Uterus (tissue), 4 donors: ENCODE data around the gene KCNAB1. TPM values are rescaled to one million over a fixed set of nuclear protein-coding genes. Genes with fewer than 3 reads are reported as not detected.

Experiments
- DNase-seq, 2 donors: peaks; one replicate each; pipeline ENCODE4 v3.0.0-alpha.2; 2019 to 2020
- H3K27ac ChIP-seq, 2 donors: fragments of 200-600 bp; sonication (generic); 1 replicate in 1 of 2; 2 replicates in 1 of 2; pipeline ENCODE4 v1.5.1; 2016 to 2018
- H3K27me3 ChIP-seq, 2 donors: fragments of 200-600 bp; sonication (generic); one replicate each; pipeline ENCODE4 v1.5.1; 2018 to 2019; ENCODE audit warnings: control low read depth in 1 of 2
- H3K36me3 ChIP-seq, 2 donors: fragments of 200-600 bp; sonication (generic); one replicate each; pipeline ENCODE4 v1.5.1; 2019; ENCODE audit warnings: control low read depth in 1 of 2
- H3K4me1 ChIP-seq, 2 donors: fragments of 200-600 bp; sonication (generic); one replicate each; pipeline ENCODE4 v1.5.1; 2018 to 2019; ENCODE audit warnings: control low read depth in 1 of 2
- H3K4me3 ChIP-seq, 2 donors: fragments of 200-600 bp; sonication (generic); 1 replicate in 1 of 2; 2 replicates in 1 of 2; pipeline ENCODE4 v1.5.1; 2018 to 2019; ENCODE audit warnings: mild to moderate bottlenecking in 1 of 2
- H3K9me3 ChIP-seq, 2 donors: fragments of 200-600 bp; sonication (generic); one replicate each; pipeline ENCODE4 v1.5.1; 2019; ENCODE audit warnings: control low read depth in 1 of 2
- CTCF ChIP-seq, 4 experiments: fragments of 200-600 bp in 2 of 4; fragments of 450-650 bp in 2 of 4; sonication (generic) in 2 of 4; IDR thresholded peaks; one replicate each; pipeline ENCODE4 v1.5.1; 2016 to 2019; ENCODE audit warnings: antibody characterized with exemption in 4 of 4, mild to moderate bottlenecking in 2 of 4, moderate library complexity in 1 of 4
- POLR2A ChIP-seq, 2 donors: fragments of 450-650 bp; IDR thresholded peaks; one replicate each; pipeline ENCODE4 v1.6.1; 2016; ENCODE audit warnings: antibody characterized with exemption in 2 of 2, mild to moderate bottlenecking in 1 of 2, moderate library complexity in 1 of 2
- intact Hi-C: fragments of 100-400 bp; cut with DNase I; formaldehyde crosslinking; loops from one replicate; pipeline ENCODE4 v1.15.1; 2023; ENCODE audit warnings: low total_unique reads
- total RNA-seq, 4 donors: library from RNA; depleted of rRNA in 3 of 4; stranded (reverse); fragments of >200 nt in 3 of 4; gene quantifications; one replicate each; pipeline versions ENCODE4 v1.1.0 to v1.2.4, GENCODE V29; 2014 to 2023
- donor health status: DM: yes; HTN: yes; CAD: no.

The KCNAB1 gene
- total RNA-seq, 4 donors from 2014 or later: 1.3 to 12.8 (median 6.8) TPM

- H3K4me1 ChIP-seq: no peaks in the 10 kb centered on the region
- H3K4me3 ChIP-seq: no peak overlapping the region
- intact Hi-C loops: no loop called here
Measured at GRCh38 chr3:156106721-156107373, 13.5 kb upstream of the KCNAB1 start.

GRCh38 chr3:156107504-156107903, 12.9 kb upstream of the KCNAB1 start:
- intact Hi-C loops: no loop called here
- Histone ChIP-seq H3K4me3 (no peak overlapping the region), H3K4me1 (no peaks in the 10 kb centered on the region), H3K27ac (no peak overlapping the region), H3K36me3 (no peaks in the 10 kb centered on the region), H3K9me3 (no peaks in the 10 kb centered on the region), H3K27me3 (no peaks in the 10 kb centered on the region)
- TF ChIP-seq POLR2A (IDR thresholded peaks at IDR 0.05) (no peak), CTCF (IDR thresholded peaks at IDR 0.05) (no peak)
- DNase-seq: no peak

More at GRCh38 chr3:156106721-156107373, 13.5 kb upstream of the KCNAB1 start:
- TF ChIP-seq CTCF (IDR thresholded peaks at IDR 0.05) (no peak), POLR2A (IDR thresholded peaks at IDR 0.05) (no peak)
- DNase-seq: no peak
- H3K9me3 ChIP-seq: no peaks in the 10 kb centered on the region
- no peaks in the 10 kb centered on the region for H3K36me3 ChIP-seq
- no peaks in the 10 kb centered on the region for H3K27me3 ChIP-seq
- H3K27ac ChIP-seq: no peak overlapping the region

- H3K27me3 ChIP-seq: no peaks in the 10 kb centered on the region
- intact Hi-C loops: no loop called here
- DNase-seq: no peak
- H3K27ac ChIP-seq: peak overlapping the region; percentile 44 to 64
- H3K36me3 ChIP-seq: no peaks in the 10 kb centered on the region
- no peaks in the 10 kb centered on the region for H3K4me1 ChIP-seq
- TF ChIP-seq POLR2A (IDR thresholded peaks at IDR 0.05): no peak
- no peak for TF ChIP-seq CTCF (IDR thresholded peaks at IDR 0.05)
- no peaks in the 10 kb centered on the region for H3K9me3 ChIP-seq
- no peak overlapping the region for H3K4me3 ChIP-seq
Measured at GRCh38 chr3:156108616-156109015, 11.8 kb upstream of the KCNAB1 start.

GRCh38 chr3:156109989-156110388, 10.4 kb upstream of the KCNAB1 start:
- Histone ChIP-seq H3K36me3 (no peaks in the 10 kb centered on the region), H3K9me3 (no peaks in the 10 kb centered on the region), H3K4me3 (no peak overlapping the region), H3K27me3 (no peaks in the 10 kb centered on the region), H3K27ac (peak overlapping the region; percentile 32 to 64), H3K4me1 (no peaks in the 10 kb centered on the region)
- TF ChIP-seq CTCF (IDR thresholded peaks at IDR 0.05) (no peak), POLR2A (IDR thresholded peaks at IDR 0.05) (no peak)
- peak; percentile 30 to 33 for DNase-seq
- intact Hi-C loops: no loop called here

GRCh38 chr3:156126467-156126866, 6.1 kb downstream of the KCNAB1 start:
- H3K27me3 ChIP-seq: no peaks in the 10 kb centered on the region
- intact Hi-C loops: no loop called here
- no peak overlapping the region for H3K4me3 ChIP-seq
- H3K4me1 ChIP-seq: no peaks in the 10 kb centered on the region
- H3K36me3 ChIP-seq: no peaks in the 10 kb centered on the region
- no peak for TF ChIP-seq POLR2A (IDR thresholded peaks at IDR 0.05)
- no peak for TF ChIP-seq CTCF (IDR thresholded peaks at IDR 0.05)
- H3K27ac ChIP-seq: no peak overlapping the region
- no peaks in the 10 kb centered on the region for H3K9me3 ChIP-seq
- DNase-seq: no peak
